DMS53 treated with DMSO at 0.1 percent for 48 hours (cell line): ENCODE measurements around the gene SFT2D1.
"Not testable (repeated sequence)": the region's sequence is repeated elsewhere in the genome, so short reads cannot be mapped to it uniquely, and the experiment has no call there.

Experiments used
- DNase-seq: peaks from one replicate; lab custom pipeline; 2025; ENCODE audit not compliant: unreplicated experiment; lab: John Stamatoyannopoulos, UW

Gene SFT2D1

DNA sequence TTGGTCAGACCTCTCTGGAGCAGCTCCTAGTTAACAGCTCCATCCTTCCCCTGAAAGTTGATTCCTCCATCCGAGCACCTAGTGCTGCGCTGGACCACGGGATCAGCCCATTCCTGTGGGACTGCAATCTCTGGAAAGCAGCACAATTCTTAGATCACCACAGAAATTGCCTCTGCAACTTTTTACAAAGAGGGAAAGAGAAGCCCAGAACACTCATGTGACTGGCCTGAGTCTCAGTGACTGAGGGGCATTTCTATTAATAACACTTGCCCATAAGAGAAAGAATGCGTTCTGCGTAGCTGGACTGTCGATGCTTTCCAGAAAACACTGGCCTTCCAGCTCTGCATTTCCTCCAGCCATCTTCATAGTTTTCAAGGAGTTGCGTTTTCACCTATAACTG lies 22.1 kb upstream of the SFT2D1 start:
- DNase-seq, result no peak

DNA sequence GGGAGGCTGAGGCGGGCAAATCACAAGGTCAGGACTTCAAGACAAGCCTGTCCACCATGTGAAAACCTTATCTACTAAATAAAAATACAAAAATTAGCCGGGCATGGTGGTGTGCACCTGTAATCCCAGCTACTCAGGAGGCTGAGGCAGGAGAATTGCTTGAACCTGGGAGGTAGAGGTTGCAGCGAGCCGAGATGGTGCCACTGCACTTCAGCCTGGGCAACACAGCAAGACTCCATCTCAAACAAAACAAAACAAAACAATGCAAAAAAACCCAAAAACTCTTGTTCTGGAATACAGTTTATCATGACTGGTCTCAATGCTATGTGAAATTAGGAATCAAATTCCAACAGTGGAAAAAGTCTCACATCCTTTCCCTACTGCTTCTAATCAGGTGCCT lies 20.1 kb upstream of the SFT2D1 start:
- not testable (repeated sequence) for DNase-seq

DNA sequence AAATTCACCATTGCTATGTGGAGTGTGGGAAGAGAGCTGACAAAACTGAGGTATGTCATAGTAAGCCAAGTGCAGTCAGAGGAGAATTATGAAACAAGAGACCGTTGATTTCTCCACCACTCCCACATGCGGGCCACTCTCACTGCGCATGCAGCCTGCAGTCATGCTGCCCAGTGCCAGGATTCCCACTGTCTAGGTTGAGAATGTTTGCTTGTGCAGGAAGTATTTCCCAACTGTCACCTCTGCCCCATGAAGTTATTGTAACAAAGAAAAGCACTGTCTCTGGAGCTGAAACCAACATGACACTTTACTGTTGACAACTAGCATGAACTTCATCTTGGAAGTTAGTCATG lies 18.7 kb upstream of the SFT2D1 start:
- no peak for DNase-seq

DNA sequence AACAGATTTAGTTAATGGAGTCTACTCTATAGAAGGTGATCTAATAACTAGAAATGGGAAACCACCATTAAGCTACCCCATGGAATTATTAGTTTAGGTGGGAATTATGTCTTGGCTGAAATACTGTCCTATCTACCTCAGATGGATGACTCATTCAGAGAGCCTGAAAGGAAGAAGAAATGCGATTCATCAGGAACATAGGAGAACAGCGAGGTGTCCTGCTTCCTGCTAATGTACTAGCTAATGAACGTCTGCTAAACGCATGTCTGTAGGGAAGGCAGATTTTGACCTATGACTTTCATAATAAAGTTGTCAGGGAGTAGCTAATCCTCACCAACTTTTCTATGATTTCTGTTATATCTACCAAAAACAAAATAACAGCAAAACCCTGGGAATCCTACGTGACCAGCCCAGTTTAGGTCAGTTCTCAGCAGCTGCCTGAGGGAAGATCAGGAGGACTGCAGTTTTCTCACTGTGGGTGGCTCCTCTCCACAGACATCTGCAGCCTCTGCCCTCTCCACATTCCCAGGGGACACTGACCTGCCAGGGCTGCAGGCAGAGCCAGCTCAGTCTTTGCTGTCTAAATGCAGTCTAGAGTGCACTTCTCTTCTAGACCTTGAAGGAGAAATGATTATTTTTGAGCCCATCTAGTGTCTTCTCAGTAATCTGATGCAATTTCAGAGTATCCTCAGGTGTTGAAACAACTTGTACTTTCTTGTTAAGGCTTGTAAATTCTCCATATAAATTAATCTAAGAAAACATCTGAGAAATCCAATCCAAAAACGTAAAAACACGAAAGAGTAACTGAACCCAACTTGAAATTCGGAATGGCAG lies 18.1 kb upstream of the SFT2D1 start:
- DNase-seq, result no peak

DNA sequence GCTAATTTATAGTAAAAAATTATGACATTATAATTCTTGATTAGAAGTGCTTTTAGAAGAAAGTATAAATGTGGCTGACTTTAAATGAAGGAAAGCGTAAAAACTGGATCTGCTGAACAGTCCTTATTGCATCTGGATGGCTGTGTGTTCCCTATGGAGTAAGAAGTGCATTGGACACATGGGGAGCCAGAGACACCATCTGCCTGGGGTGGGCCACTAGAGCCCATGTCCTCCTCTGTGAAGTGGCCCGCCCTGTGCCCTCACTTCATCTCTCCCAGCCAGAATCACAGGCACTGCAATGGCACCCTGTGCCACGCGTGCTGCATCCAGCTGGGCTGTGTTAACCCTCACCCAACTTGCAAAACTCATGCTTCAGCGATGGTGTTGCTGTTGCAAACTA lies 13.2 kb upstream of the SFT2D1 start:
- DNase-seq, result no peak

DNA sequence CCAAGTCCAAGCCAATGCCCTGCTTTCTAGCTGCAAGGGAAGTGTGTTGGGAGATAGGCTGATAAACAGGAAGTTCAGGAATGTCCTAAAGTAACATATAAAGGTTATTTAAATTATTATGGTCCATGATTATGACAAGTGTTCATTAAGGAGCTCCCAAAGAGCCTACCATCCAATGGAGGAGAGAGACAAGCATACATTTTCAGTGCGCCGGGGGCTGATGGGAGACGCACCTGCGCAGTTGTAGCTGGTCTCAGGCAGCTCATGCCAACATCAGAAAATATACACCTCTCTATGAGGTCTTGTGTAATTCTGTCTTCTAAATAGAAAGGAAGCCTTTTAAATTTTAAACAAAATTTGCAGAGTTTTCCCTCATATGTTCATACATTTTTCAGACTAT lies 12.6 kb upstream of the SFT2D1 start:
- DNase-seq, result no peak

DNA sequence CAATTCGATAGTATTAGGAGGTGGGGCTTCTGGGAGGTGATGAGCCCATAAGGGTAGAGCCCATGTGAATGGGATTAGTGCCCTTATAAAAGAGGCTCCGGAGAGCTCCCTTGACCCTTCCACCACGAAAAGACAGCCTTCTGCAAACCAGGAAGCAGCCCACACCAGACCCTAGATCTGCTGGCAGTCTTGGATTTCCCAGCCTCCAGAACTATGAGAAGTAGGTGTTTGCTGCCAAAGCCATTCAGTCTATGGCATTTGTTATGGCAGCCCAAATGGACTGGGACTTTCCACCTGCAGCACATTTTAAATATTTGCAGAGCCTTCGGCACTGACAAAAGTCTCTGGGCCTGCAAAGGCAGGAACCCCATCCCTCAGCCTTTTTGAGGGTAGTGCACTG lies 11.8 kb upstream of the SFT2D1 start:
- no peak for DNase-seq

DNA sequence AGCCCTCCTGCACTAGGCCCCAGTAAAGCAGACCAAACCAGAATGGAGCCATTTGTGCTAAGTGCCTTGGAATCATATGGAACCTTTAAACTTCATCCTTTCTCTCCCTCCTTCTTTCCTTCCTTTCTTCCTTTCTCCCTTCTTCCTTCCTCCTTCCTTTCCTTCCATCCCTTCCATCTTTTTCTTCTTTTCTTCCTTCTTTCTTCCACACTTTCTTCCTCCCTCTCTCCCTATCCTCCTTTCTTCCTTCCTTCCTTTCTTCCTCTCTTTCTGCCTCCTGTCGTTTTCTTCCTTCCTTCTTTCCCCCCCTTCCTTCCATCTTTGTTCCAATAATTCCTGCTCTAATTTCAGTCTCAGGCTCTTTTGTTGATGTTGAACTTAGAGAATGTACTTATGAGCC lies 11.2 kb upstream of the SFT2D1 start:
- no peak for DNase-seq

DNA sequence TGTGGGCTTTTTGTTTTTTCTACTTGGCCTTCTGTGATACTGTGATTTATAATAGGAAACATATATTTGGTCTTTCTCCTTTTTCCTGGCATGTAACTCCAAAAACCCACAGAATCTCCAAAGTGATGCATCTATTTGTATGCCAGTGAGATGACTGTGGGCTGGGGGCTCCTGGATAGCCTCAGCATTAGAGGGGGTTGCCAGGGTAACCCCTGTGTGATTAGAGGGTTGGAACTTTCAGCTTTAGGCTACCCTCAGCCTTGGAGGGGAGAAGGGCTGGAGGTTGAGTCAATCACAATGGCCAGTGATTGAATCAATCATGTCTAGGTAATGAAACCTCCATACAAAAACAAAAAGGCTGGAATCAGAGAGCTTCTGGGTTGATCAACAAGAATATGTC lies 10.6 kb upstream of the SFT2D1 start:
- no peak for DNase-seq

DNA sequence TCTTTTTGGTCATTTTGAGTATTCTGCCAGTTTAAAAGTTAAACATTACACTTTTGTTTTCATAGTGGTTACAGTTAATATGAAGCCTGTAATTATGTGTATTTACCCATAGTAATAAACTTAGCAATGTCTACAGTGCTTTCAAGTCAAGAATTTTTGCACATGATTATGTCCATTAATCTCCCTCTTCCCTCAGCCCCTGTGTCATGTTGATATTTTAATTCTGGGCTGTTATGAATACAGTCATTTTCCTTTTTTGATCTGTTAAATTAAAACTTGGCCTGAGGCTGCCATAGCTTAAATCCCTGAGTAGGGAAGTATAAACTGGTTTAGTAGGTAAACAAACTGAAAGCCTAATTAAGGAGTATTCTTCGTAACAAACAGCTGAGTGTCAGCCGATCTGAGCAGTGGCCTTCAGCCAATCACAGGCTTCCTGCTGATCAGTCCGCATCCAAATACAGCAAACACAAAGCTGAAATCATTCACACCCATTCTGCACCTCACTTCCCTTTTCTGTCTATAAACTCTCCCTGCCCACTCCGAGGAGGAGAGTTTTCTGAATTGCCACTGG lies 9.5 kb upstream of the SFT2D1 start:
- no peak for DNase-seq

DNA sequence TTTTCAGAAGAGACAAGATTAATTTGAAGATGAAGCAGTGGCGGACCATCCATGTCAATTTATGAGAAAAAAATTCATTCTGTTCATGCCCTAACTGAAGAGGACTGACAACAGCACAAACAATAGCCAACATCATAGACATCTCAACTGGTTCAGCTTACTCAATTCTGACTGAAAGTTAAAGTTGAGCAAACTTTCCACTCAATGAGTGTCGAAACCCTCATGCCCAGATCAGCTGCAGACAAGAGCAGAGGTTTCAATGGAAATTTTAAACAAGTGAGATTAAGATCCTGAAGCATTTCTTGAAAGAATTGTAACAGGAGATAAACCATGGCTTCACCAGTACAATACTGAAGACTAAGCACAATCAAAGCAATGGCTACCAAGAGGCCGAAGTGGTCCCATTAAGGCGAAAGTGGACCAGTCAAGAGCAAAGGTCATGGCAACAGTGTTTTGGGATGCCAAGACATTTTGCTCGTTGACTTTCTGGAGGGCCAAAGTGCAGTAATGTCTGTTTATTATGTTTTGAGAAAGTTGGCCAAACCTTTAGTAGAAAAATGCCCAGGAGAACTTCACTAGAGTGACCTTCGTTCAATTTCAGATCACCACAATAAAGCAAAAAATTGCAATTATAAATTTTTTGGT lies 6.1 kb upstream of the SFT2D1 start:
- no peak for DNase-seq

DNA sequence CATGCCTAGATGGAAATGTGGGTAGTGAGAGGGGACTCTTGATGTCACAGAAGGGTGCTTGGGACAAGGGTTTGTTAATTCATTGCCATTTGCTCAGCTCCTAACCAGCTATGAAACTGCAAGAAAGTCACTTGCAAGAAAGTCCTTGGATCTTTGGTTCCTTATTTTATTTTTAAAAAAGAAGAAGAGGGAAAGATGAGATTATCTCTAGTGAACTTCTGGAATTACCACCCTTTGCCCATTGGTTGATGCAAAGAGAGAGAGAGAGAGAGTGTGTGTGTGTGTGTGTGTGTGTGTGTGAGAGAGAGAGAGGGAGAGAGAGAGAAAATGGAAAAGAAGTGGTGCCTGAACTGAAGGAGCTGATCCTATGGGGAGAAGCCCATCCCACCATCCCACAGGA lies 4.6 kb upstream of the SFT2D1 start:
- no peak for DNase-seq

DNA sequence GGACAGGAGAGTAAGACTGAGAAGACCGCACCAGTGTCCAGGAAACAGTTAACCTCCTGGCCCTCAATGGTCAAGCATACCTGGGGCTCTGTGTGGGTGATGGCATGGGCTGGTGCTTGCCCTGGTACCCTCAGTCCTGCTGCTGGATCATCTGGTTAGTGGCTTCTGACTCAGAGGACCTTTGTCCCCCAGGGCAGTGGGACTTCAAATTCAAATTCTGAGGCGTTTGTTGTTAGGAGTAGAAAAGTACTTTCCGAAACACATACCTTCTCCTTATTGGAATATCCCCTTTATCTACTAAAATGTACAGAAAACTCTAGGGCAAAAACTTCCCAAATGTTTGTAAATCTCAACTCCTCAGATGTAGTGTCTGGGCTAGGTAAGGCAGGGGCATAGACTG lies 4.1 kb upstream of the SFT2D1 start:
- DNase-seq, result no peak

DNA sequence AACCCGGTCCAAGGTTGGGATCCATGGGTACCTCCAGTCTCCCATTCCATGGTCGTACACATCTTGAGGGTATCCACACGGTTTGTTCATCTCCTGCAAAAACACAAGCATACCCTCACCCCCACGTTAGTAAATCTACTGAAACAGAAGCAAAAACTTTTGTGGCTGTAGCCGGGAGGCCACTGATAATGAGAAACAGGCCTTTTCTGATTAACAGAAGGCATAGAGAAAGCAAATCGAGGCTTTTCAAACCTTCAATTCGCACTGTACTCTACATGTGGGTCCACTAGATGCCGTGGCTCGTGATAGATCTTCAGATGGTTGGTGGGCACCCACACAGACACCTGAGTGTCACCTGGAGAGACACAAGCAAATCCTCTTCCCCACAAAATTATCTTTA lies 3.3 kb upstream of the SFT2D1 start:
- not testable (repeated sequence) for DNase-seq

DNA sequence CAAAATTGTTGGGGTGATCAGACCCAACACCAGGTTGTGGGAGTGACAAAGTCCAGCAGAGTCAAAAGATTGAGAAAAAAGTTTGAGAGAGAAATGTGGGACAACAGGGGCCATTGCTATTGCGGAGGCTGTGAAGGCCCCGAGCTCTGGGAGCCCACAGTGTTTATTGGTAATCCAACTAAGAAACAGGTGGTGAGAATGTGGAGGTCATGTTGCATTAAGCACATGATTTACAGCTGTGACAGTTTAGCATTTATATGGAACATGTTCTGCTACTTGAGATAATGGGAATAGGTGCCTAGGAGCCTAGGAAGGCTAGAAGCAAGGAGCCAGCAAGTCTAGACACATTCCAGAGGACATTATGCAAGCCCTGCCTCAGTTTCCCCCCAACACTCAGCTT lies 2.6 kb upstream of the SFT2D1 start:
- not testable (repeated sequence) for DNase-seq

DNA sequence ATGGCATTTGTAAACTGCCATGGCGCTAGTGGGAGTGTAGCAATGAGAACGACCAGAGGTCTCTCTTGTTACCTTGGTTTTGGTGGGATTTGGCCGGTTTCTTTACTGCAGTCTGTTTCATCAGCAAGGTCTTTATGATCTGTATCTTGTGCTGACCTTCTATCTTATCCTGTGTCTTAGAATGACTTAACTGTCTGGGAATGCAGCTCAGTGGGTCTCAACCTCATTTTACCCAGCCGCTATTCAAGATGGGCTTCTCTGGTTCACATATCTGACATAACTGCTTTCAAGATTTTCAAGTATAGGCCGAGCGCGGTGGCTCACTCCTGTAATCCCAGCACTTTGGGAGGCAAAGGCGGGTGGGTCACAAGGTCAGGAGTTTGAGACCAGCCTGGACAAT lies 1.9 kb upstream of the SFT2D1 start:
- no peak for DNase-seq

DNA sequence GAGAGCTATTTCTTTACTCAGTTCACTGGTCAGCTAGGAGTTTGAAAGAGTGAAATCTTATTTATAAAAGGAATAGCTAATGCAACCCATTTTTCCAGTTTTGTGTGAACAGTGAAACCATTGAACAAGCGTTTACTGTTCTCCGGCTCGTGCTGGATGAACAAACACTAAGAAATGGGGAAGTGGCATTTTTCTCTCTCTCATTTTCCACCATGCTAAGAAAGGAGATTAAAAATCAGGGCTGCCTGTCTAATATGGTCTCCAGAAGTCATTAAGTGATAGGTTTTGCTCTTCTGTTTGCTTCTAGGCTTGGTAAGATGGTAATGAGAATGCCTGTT lies 774 bp upstream of the SFT2D1 start:
- no peak for DNase-seq

DNA sequence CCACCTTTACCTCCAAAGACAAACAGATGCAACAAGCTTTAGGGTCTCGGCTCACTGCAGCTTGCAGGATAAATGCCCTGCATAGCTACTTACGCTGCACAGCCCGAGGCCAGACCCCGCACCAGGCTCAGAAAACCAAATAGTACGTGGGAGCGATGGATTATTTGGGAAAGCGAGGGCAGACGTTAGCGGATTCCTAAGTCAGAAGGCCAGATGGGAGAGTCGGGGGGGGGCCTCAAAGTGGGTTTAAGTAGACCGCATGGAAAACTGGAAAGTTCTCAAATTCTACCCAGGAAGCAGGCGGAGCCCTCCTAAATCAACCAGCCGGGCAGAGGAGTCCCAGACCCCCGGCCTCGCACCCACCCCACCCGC lies 382 bp downstream of the SFT2D1 start:
- no peak for DNase-seq

DNA sequence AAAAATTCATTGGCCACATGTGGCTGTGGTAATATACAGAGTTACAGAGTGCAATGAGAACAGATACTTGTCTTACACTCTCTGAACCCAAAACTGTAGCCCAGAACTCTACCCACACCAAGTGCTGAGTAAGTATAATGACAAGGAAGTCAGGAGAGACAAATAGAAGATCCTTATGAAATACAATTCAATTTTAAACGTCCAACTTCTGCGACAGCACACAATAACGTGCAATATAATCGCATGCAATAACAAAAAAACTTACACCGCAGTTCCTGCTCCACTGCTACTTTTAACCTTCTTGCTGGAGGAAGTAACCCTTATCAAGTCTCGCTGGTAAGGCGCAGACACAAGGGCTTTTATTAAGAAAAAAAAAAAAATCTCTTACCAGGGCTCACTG lies 881 bp downstream of the SFT2D1 start:
- DNase-seq, result no peak

DNA sequence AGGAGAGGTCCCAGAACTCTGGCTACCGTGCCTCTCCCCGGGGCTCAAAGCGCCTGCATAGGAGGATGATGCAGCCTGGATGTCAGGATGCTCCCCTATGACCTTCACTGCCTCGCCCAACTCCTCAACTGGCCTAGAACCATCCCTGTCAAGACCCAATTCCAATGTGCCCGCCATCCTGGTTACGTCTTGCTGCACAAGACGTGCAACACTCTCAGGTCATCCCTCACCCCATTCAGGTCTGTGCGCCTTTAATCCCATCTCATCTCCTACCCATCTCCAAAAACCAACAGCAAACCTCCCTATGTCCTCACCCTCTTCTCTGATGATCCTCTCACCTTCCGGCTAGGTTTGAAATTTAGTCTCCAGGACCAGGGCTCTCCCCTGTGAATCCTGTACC lies 3.5 kb downstream of the SFT2D1 start:
- no peak for DNase-seq

DNA sequence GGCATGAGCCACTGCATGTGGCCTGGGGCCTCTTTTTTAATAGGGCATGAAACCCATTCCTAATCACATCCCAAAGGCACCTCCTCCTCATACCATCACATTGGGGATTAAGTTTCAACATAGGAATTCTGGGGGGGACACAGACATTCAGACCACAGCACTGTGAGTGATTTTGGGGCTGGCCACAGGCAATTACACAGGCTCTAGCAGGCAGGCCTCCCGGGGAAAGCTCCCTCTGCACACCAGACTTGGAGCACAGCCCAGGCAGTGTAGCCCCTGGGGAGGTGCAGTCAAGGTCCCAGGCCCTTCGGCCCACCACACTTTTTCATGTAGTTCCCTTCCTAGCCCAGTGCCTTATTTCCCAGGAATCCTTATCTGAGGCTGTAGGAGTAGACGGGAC lies 5.5 kb downstream of the SFT2D1 start:
- no peak for DNase-seq

DNA sequence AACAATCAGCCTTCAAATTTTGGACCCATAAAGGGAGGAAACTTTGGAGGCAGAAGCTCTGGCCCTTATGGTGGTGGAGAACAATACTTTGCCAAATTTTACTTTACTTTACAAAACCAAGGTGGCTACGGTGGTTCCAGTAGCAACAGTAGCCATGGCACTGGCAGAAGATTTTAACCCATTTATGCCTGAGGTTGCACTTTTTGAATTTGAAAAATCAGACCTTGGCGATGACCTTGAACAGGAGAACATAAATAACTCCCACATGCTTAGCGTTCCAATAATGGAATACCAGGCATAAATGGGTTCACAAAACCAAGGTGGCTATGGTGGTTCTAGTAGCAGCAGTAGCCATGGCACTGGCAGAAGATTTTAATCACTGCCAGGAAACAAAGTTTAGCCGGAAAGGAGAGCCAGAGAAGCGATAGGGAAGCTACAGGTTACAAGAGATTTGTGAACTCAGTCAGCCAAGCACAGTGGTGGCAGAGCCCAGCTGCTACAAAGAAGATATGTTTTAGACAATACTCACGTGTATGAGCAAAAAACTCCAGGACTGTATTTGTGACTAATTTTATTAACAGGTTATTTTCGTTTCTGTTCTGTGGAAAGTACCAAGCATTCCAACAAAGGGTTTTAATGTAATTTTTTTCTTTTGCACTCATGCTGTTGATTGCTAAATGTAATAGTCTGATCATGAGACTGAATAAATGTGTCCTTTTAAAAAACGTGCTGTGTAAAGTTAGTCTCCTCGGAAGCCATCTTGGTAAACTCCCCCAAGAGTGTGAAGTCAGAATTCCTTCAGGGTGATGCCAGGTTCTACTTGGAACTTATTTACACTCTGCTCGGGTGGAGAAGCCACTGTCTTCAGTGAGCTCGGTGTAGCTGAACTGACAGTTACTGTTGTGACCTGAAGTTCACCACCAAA lies 6.7 kb downstream of the SFT2D1 start:
- no peak for DNase-seq
